MM.1S (cell line): Measurements from ENCODE around the gene FAM107B.

Experiments used
- DNase-seq: peaks from one replicate; pipeline ENCODE4 v3.0.0-alpha.2; 2015
- H2AFZ ChIP-seq: fragments of 300-600 bp; sonication (generic); 2 replicates; pipeline ENCODE4 v1.6.0; 2016; ENCODE audit warnings: antibody characterized with exemption, low read length
- H3F3A ChIP-seq: fragments of 300-600 bp; sonication (generic); 2 replicates; pipeline ENCODE4 v1.6.1; 2016; ENCODE audit warnings: mild to moderate bottlenecking, antibody characterized with exemption, low read length, moderate library complexity, mixed read lengths; ENCODE audit not compliant: insufficient read depth
- H3K27ac ChIP-seq: fragments of 300-600 bp; sonication (generic); 2 replicates; pipeline ENCODE4 v1.5.1; 2016; ENCODE audit warnings: mild to moderate bottlenecking, low read length
- H3K27me3 ChIP-seq: fragments of 300-600 bp; sonication (generic); replicated peaks from 2 replicates; pipeline ENCODE4 v1.6.0; 2016; ENCODE audit warnings: low read length; ENCODE audit not compliant: insufficient read depth
- H3K36me3 ChIP-seq: fragments of 300-600 bp; sonication (generic); replicated peaks from 2 replicates; pipeline ENCODE4 v1.6.1; 2016; ENCODE audit warnings: mild to moderate bottlenecking, low read length, mixed read lengths; ENCODE audit not compliant: insufficient read depth
- H3K4me1 ChIP-seq: fragments of 300-600 bp; sonication (generic); 2 replicates; pipeline ENCODE4 v1.6.1; 2016; ENCODE audit warnings: low read length, mixed read lengths
- H3K4me2 ChIP-seq: fragments of 300-600 bp; sonication (generic); 2 replicates; pipeline ENCODE4 v1.6.0; 2016; ENCODE audit warnings: low read depth, low read length
- H3K4me3 ChIP-seq: fragments of 300-600 bp; sonication (generic); 2 replicates; pipeline ENCODE4 v1.5.1; 2016; ENCODE audit warnings: low read length, mixed read lengths
- H3K79me2 ChIP-seq: fragments of 300-600 bp; sonication (generic); 2 replicates; pipeline ENCODE4 v1.6.1; 2016; ENCODE audit warnings: mixed run types, low read length, mixed read lengths
- H3K9ac ChIP-seq: fragments of 300-600 bp; sonication (generic); 2 replicates; pipeline ENCODE4 v1.6.1; 2016; ENCODE audit warnings: low read length, mixed read lengths
- H3K9me2 ChIP-seq: fragments of 300-600 bp; sonication (generic); replicated peaks from 2 replicates; pipeline ENCODE4 v1.6.1; 2016; ENCODE audit warnings: mild to moderate bottlenecking, low read length, mixed read lengths; ENCODE audit not compliant: insufficient read depth
- H3K9me3 ChIP-seq: fragments of 300-600 bp; sonication (generic); replicated peaks from 2 replicates; pipeline ENCODE4 v1.6.1; 2016; ENCODE audit warnings: mild to moderate bottlenecking, low read length, mixed read lengths; ENCODE audit not compliant: insufficient read depth
- H4K20me1 ChIP-seq: fragments of 300-600 bp; sonication (generic); 2 replicates; pipeline ENCODE4 v1.6.1; 2016; ENCODE audit warnings: mild to moderate bottlenecking, low read length, moderate library complexity, mixed read lengths; ENCODE audit not compliant: insufficient read depth
- CTCF ChIP-seq: fragments of 300-600 bp; sonication (generic); IDR thresholded peaks from 2 replicates; pipeline ENCODE4 v1.5.1; 2016; ENCODE audit warnings: antibody characterized with exemption, low read length, mixed read lengths
- EZH2 ChIP-seq: fragments of 300-600 bp; sonication (generic); optimal IDR thresholded peaks from 2 replicates; pipeline ENCODE3; 2017; ENCODE audit warnings: low read depth, mild to moderate bottlenecking, antibody characterized with exemption, low read length, mixed read lengths
- EZH2phosphoT487 ChIP-seq: fragments of 300-600 bp; sonication (generic); IDR thresholded peaks from 2 replicates; pipeline ENCODE4 v1.6.1; 2018; ENCODE audit warnings: antibody characterized with exemption, low read length

The FAM107B gene

GRCh38 chr10:14656052-14656730 is 118.5 kb downstream of the FAM107B start:
- peaks cover 52% of the 10 kb centered on the region for H3K4me1 ChIP-seq
- peak overlapping the region; percentile 8; the same call in 1 of the 2 replicates for H3K4me2 ChIP-seq
- H3K9ac ChIP-seq, result no peak overlapping the region

GRCh38 chr10:14654821-14655382 is 119.8 kb downstream of the FAM107B start:
- no peak overlapping the region for H2AFZ ChIP-seq
- H3K9ac ChIP-seq, result no peak overlapping the region
- no peaks in the 10 kb centered on the region for H3K79me2 ChIP-seq
- H3K27ac ChIP-seq, result no peak overlapping the region
- no peaks in the 10 kb centered on the region for H3K9me2 ChIP-seq
- peaks cover 13% of the 10 kb centered on the region for H3F3A ChIP-seq
- peaks cover 41% of the 10 kb centered on the region for H3K4me1 ChIP-seq
- TF ChIP-seq CTCF (no peak), EZH2 (no peak), EZH2phosphoT487 (no peak)
- no peaks in the 10 kb centered on the region for H4K20me1 ChIP-seq
- H3K9me3 ChIP-seq, result no peaks in the 10 kb centered on the region
- no peaks in the 10 kb centered on the region for H3K27me3 ChIP-seq
- no peaks in the 10 kb centered on the region for H3K36me3 ChIP-seq
- H3K4me2 ChIP-seq, result no peak overlapping the region
- no peak for DNase-seq
- no peak overlapping the region for H3K4me3 ChIP-seq

More at GRCh38 chr10:14656052-14656730, 118.5 kb downstream of the FAM107B start:
- no peaks in the 10 kb centered on the region for H3K36me3 ChIP-seq
- H3K9me2 ChIP-seq, result no peaks in the 10 kb centered on the region
- no peaks in the 10 kb centered on the region for H4K20me1 ChIP-seq
- H2AFZ ChIP-seq, result no peak overlapping the region
- no peak overlapping the region for H3K4me3 ChIP-seq
- H3F3A ChIP-seq, result peaks cover 22% of the 10 kb centered on the region
- H3K9me3 ChIP-seq, result no peaks in the 10 kb centered on the region
- TF ChIP-seq CTCF (no peak), EZH2phosphoT487 (no peak), EZH2 (no peak)
- no peak for DNase-seq
- H3K27me3 ChIP-seq, result no peaks in the 10 kb centered on the region
- H3K79me2 ChIP-seq, result no peaks in the 10 kb centered on the region
- no peak overlapping the region for H3K27ac ChIP-seq

GRCh38 chr10:14653271-14654161 is 121.2 kb downstream of the FAM107B start:
- Histone ChIP-seq H3K79me2 (no peaks in the 10 kb centered on the region), H3F3A (peaks cover 13% of the 10 kb centered on the region), H3K9ac (no peak overlapping the region), H3K27ac (peak overlapping the region; percentile 9; the same call in 1 of the 2 replicates), H3K9me2 (no peaks in the 10 kb centered on the region), H3K4me2 (peak overlapping the region; percentile 6; the same call in 1 of the 2 replicates), H3K4me1 (peaks cover 45% of the 10 kb centered on the region), H3K27me3 (no peaks in the 10 kb centered on the region), H3K36me3 (no peaks in the 10 kb centered on the region), H4K20me1 (no peaks in the 10 kb centered on the region), H3K4me3 (no peak overlapping the region), H3K9me3 (no peaks in the 10 kb centered on the region), H2AFZ (no peak overlapping the region)
- no peak for DNase-seq
- TF ChIP-seq CTCF, result no peak
- TF ChIP-seq EZH2phosphoT487, result no peak
- TF ChIP-seq EZH2, result no peak
